Activated CD4-positive, alpha-beta T cell treated with anti-CD3 and anti-CD28 coated beads, Interleukin-2, Interleukin-4, amounts not matched to agents 100 ng/mL and 50 ng/mL, durations not matched to agents 16 hours and 8 hours (primary cell): ENCODE data around the gene ESPN.
A peak's percentile ranks its signal among the peaks of the same experiment; 100 is the strongest.

Source experiments
- DNase-seq: peaks from one replicate; pipeline ENCODE4 v3.0.0-alpha.2; 2020; ENCODE audit warnings: low spot score

Gene ESPN

GRCh38 chr1:6409733-6410132 lies 14.8 kb upstream of the ESPN start:
- DNase-seq = no peak

GRCh38 chr1:6410248-6410893 lies 14.2 kb upstream of the ESPN start:
- no peak for DNase-seq

- no peak for DNase-seq
Observed at GRCh38 chr1:6412896-6413295, 11.7 kb upstream of the ESPN start.

DNA sequence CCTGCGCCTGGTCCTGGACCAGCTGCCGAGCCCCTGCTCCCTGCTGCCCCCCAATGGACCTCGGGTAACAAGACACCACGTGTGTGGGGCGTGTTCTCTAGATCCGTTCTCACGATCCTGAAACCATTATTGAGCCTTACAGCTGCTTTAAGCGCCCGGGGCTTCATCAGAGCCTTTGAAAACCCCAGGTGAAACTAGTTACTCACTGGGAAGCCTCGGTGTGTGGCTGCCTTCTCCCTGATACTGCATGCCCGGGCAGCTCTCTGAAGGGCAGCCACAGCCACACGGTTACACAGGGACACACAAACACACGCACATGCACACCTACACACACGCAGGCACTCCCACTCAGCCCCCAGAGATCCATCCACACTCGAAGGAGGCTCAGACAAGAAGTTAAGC lies 10.1 kb upstream of the ESPN start:
- DNase-seq = peak; percentile 48

- DNase-seq = no peak
Observed at GRCh38 chr1:6414881-6415626, 9.5 kb upstream of the ESPN start.

DNA sequence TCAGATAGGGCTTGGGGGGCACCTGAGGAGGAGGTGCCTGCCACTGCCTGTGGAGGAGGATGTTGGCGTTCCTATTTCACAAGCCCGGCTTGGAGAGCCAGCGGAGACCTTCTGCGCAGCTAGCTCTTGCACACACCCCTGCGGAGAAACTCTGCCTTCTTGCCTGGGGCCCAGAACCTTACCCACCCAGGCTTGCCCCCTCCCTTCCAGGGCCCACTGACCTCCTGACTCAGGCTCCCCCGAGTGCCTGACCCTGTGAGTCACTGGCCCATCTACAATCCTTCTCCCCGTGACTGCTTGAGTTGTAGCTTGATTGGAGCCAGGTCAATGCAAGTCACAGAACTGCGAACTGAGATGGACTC lies 8.3 kb upstream of the ESPN start:
- DNase-seq = no peak

DNA sequence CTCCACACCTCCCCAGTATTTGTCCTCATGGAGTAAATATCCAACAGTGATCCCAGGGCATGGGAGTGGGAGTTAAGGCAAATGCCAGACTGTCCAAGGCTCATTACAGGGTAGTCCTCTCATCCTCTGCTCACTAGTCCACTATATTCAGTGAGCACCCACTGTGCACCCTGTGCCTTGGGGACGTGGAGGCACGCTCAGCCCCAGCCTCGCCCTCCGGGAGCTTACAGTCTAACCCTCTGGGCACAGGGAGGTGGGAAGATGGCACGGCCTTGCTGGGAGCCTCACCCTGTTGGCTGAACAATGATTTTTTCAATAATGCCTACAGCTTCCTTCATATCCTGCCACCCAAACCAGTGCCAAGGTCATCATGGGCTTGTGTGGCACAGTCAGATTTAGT lies 7.7 kb upstream of the ESPN start:
- DNase-seq = no peak

- DNase-seq = no peak
Observed at GRCh38 chr1:6417961-6418667, 6.5 kb upstream of the ESPN start.

GRCh38 chr1:6418668-6419396 lies 5.7 kb upstream of the ESPN start:
- DNase-seq = no peak

DNA sequence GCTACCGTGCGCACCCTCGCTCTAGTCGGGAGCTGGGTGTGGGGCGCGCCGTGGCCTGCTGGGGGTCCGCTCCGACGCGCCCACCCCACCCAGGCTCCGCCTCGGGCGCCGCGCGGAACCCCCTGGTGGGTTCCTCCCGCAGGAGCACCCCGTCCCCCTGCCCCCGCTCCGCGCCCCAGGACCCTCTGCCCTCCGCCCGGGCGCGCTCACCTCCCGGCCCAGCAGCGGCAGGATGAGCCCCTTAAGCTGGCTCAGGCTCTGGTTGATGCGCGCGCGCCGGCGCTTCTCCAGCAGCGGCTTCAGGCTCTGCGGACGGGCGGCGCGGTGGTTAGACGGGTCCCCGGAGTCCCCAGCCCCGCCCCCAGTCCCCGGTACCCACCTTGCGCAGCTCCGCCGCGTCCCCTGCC lies 5.2 kb upstream of the ESPN start:
- no peak for DNase-seq

GRCh38 chr1:6419804-6420453 lies 4.6 kb upstream of the ESPN start, which contains the start of gene HES2:
TSS of gene HES2 (minus strand) at chr1:6419919. CDS start at chr1:6419820, 99 bp downstream.
- DNase-seq = no peak

GRCh38 chr1:6420454-6421042 lies 4.0 kb upstream of the ESPN start:
- peak; percentile 14 for DNase-seq

- DNase-seq = no peak
Observed at GRCh38 chr1:6421266-6421665, 3.3 kb upstream of the ESPN start.

DNA sequence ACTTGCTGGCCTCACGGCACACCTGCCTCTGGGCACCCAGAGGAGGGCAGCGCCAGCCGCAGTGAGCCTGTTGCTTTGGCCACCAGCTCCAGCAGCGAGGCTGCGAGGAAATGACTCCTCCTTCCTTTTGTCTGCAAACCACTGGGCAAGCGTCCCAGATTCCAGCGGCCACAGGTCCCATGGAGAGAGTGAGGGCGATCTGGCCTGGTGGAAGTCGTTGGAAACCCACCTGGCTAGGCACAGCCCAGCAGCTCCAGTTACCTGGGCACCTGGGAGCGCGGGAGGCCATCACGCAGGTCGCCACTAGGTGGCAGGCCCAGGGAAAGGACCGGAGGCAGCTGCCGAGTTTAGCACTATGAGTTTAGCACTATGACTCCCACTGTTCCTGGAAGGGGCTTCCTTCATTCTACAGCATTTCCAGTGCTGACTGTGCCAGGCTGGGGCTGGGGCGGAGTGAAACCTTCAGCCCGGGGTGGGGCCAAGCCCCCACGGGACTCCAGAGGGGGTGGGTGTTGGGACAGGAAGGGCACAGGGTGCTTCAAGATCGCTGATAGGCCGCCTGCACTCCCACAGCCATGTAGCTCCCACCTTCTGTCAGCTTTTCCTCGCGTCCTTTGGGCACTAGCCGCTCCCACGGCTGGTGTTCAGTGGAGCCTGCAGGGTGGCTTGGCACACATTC lies 1.1 kb upstream of the ESPN start:
- DNase-seq = peak; percentile 67

GRCh38 chr1:6424000-6424565 lies 493 bp upstream of the ESPN start:
- no peak for DNase-seq

DNA sequence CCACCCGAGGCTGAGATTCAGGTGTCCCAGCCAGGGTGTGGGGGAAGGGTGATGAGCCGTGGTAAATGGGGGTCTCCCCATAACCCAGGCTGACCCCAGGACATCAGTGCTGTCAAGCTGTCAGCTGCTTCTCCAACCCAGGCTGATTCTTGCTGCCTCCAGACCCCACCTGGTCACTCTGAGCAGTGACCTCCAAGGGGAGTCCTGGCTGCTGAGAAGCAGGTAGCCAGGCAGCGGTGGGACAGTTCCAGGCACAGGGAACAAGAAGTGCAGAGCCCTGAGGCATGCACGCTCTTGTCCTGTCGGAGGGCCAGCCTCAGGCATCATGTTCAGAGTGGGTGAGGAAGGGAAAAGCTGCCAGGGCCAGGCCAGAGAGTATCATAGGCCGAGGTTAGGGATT lies 1.1 kb downstream of the ESPN start:
- no peak for DNase-seq

DNA sequence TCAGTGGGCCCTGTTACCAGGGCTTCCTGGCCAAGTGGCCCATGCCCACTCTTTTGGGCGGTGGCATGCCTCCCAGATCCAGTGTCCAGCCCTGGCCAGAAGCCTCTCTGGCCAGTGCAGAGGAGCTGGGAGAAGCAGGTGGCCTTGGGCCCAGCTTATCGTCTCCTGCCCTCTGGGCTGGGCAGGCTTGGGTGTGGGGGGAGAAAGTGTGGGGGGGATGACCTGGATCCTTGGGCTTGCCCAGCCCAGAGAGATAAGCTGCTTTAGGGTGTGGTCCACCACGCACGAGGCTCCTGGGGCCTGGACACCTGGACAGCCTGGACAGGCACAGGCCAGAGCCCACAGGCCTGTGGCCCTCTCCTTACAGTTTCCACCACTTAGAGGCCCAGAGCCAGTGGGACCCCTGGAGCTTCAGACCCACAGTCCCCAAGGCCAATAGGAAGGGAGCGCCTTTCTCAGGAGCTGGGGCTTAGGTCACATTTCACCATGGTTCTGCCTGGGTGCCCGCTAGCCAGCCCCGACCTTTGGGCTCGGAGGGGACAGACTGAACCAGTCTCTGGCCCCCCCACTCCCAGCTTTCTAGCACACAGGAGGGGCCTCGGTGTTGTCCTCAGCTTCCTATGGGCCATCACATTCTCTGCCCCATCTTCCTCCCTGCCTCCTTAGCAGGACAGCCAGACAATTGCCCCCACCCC lies 1.8 kb downstream of the ESPN start:
- DNase-seq = no peak

GRCh38 chr1:6426972-6427350 lies 2.4 kb downstream of the ESPN start:
- DNase-seq = no peak

DNA sequence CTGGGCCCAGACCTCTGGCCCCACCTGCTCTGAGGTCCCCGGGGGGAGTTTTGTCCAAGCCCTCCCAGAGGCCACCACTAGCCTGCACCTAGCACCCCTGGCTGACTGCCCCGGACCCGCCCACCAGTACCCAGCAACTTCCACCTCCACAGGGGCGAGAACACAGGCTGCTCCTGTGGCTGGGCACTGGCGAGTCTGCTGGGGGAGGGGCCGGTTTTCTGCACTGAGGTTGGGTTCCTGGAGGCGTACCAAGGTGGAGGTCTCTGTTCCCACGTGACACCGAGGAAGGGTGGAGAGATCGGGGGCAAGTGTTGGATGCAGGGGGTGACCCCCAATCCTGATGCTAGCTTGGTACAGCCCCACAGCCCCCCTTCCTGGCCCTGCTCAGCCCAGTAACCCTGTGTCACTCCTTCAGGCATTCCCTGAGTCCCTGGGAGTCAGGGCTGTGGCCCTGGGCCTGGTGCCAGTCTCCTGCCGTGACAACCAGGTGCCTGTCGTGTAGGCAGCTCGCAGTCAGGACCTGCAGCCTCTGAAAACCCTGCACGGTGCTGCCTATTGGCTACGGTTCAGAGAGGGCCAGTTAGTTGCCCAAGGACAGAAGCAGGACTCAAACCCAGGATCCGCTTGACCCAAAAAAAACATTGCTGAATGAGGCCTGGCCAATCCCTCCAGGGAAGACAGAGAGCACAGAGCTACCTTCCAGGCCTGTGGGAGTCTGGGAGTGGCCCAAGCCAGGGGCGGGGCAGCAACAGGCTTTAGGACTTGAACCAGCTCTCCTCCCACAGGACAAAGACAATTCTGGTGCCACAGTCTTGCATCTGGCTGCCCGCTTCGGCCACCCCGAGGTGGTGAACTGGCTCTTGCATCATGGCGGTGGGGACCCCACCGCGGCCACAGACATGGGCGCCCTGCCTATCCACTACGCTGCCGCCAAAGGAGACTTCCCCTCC lies 3.1 kb downstream of the ESPN start:
- DNase-seq = no peak
